ENCODE measurements around the gene GZF1.

Gene GZF1

DNA sequence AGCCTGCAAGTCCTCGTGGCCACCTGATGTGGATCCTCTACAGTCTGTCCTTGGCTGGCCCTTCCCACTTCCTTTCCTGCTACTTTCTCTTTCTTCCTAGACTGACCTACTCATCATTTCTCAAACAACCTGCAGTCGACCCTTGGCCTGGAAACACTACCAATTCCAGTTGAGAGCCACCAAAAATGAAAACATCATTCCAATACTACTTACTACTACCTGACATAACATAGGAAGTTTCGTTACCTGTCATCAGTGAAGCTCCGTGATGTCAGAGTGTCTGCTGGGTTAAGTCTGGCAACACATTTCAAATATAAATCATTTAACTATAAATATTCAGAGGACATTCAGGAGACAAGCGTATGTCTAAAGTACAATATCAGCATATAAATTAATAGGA, 13.8 kb downstream of the GZF1 start:
- no peak for DNase-seq (ENCODE audit: low read depth)
- no peak overlapping the region for H3K4me3 ChIP-seq (ENCODE audit: low read depth, low read length)
- TF ChIP-seq, protein P1, sequence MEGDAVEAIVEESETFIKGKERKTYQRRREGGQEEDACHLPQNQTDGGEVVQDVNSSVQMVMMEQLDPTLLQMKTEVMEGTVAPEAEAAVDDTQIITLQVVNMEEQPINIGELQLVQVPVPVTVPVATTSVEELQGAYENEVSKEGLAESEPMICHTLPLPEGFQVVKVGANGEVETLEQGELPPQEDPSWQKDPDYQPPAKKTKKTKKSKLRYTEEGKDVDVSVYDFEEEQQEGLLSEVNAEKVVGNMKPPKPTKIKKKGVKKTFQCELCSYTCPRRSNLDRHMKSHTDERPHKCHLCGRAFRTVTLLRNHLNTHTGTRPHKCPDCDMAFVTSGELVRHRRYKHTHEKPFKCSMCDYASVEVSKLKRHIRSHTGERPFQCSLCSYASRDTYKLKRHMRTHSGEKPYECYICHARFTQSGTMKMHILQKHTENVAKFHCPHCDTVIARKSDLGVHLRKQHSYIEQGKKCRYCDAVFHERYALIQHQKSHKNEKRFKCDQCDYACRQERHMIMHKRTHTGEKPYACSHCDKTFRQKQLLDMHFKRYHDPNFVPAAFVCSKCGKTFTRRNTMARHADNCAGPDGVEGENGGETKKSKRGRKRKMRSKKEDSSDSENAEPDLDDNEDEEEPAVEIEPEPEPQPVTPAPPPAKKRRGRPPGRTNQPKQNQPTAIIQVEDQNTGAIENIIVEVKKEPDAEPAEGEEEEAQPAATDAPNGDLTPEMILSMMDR (conservative IDR thresholded peaks at IDR 0.05; ENCODE audit: low read depth, low read length), result no peak

DNA sequence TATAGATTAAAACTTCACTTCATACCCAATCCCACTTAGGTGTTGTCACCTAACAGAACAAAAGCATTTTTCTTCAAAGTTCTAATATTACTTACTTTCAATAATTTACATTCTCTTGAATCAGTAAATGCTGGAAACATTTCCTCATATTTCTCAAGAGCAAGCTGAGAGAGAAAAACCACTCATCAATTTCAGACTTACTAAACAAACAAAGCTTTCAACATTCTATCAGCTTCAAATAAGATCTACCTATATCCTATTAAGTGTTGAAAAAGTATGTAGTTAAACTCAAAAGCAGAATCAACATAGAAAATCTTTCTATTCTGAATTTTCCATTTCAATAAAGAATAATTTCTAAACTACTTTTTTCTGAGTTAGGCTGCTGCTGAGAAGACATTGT, 17.8 kb downstream of the GZF1 start:
- no peak overlapping the region for H3K4me3 ChIP-seq (ENCODE audit: low read depth, low read length)
- DNase-seq (ENCODE audit: low read depth), result no peak
- TF ChIP-seq, protein P1 (conservative IDR thresholded peaks at IDR 0.05; ENCODE audit: low read depth, low read length), result no peak

DNA sequence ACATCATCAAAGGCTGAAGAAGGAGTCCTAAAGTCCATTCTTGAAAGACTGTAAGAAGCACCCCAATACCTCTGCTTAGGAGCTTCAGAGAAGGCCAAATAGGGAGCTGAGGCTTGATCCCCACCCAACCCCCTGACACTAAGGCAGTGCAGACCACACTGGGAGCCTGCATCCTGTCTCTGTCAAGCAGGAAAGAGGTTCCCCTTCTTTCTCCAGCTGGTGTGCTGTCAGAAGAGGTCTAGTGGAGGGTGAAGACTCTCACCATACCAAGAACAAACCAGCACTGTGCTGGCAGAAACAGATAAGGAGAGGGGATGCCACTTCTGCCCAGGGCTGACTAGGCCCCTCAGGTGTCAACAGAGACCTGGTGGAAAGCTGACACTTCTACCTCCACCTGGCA, 19.9 kb downstream of the GZF1 start:
- H3K4me3 ChIP-seq (ENCODE audit: low read depth, low read length), result no peak overlapping the region
- DNase-seq (ENCODE audit: low read depth), result no peak
- TF ChIP-seq, protein P1 (conservative IDR thresholded peaks at IDR 0.05; ENCODE audit: low read depth, low read length), result no peak

DNA sequence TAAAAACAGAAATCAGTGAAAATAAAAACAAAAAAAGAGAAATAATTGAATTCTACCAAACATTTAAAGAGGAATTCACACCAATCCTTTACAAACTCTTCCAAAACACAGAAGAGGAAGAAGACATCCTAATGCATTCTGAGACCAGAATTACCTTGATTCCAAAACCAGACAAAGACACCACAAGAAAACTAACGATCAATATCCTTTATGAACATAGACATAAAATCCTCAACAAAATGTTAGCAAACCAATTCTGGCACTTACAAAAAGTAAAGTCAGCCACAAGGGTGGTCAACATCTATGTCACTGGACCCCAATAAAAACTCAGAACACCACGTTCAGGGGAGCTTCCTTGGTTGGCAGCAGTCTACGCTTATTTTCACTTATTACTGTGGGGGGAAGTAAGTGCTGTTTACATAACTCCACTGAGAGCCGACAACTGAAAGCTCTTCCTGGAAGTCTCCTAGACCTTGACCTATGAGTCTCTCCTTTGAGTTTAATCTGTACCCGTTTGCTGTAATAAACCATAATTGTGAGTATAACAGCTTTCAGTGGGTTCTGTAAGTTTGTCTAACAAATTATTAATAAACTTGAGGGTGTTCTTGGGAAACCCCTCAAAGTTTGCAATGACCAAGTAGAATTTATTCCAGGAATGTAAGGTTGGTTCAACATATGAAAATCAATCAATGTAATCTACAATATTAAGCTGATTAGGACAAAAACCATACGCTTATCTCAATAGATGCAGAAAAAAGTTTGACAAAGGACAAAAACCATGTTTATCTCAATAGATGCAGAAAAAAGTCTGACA, 24.5 kb downstream of the GZF1 start:
- TF ChIP-seq, protein P1 (conservative IDR thresholded peaks at IDR 0.05; ENCODE audit: low read depth, low read length), result no peak
- no peak for DNase-seq (ENCODE audit: low read depth)
- H3K4me3 ChIP-seq (ENCODE audit: low read depth, low read length), result no peak overlapping the region

DNA sequence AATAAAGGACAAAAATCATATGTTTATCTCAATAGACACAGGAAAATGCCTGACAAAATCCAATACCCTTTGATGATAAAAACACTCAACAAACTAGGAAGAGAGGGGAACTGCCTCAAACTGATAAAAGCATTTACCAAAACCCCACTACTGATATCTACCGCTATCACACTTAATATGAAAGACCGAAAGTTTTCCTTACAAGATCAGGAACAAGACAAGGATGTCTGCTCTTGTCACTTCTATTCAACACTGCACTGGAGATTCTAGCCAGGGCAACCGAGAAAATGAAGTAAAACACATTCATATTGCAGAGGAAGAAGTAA, 25.1 kb downstream of the GZF1 start:
- TF ChIP-seq, protein P1 (conservative IDR thresholded peaks at IDR 0.05; ENCODE audit: low read depth, low read length), result no peak
- no peak overlapping the region for H3K4me3 ChIP-seq (ENCODE audit: low read depth, low read length)
- no peak for DNase-seq (ENCODE audit: low read depth)

DNA sequence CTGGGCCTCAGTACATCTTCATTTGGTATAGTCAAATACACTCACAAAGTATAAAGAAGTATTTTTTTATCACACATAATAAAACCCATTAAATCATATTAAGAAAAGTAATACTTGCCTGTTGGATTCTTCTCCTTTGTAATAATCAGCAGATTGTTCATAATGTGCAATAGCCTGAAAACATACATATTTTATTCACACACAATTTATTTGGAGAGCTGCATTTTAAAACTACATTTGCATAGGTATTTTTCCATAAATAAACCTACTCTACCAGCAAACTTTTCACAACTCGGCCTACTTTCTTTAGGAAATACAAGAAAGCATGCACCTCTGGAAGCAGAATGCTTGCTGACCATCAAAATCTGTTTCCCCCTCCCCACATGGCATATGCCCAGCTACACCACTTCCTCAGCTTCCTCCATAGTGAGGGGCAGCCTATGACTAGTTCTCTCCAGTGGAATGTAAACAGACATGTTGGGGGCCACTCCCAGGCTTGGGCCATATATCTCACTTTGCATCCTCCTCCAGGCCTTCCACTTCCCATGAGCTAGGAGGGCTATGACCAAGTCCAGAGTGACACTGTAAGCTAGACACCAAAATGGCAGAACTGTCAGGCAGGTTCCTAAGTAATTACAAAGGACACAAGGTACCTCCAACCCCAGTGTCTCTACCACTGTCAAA, 28.3 kb downstream of the GZF1 start:
- H3K4me3 ChIP-seq (ENCODE audit: low read depth, low read length), result no peak overlapping the region
- TF ChIP-seq, protein P1 (conservative IDR thresholded peaks at IDR 0.05; ENCODE audit: low read depth, low read length), result no peak
- no peak for DNase-seq (ENCODE audit: low read depth)

Data from choroid plexus epithelial cell (primary cell).